ENCODE data around the gene DUSP1. TPM values are rescaled to one million over a fixed set of nuclear protein-coding genes. Genes with fewer than 3 reads are reported as not detected.

DUSP1 gene
- total and polyA plus RNA-seq, 7 donors, result 81.8 to 287 (median 141) TPM

GRCh38 chr5:172779691-172780341 is 8.8 kb upstream of the DUSP1 start:
- H3K4me3 ChIP-seq, result no peak overlapping the region
- no peaks in the 10 kb centered on the region for H3K9me3 ChIP-seq
- TF ChIP-seq CTCF (IDR thresholded peaks at IDR 0.05), result no peak
- H3K4me1 ChIP-seq, result peaks cover 26% of the 10 kb centered on the region
- ATAC-seq (no peak), DNase-seq (no peak)
- no peaks in the 10 kb centered on the region for H3K36me3 ChIP-seq (ENCODE audit: insufficient read depth in 1 of 2, low read depth in 1 of 2)
- no peak overlapping the region for H3K27ac ChIP-seq
- intact Hi-C loops (cut with DNase I), result no loop called here
- WGBS, 3 donors, result 62 to 73% (median 65%) methylated on average over 5 of the region's 5 CpGs
- H3K27me3 ChIP-seq (ENCODE audit: insufficient read depth in 3 of 3, low read length in 2 of 3), result no peaks in the 10 kb centered on the region

- H3K4me3 ChIP-seq, result no peak overlapping the region
- peak; percentile 48 to 57 (median 55) for ATAC-seq
Measured at GRCh38 chr5:172777881-172778814, 7.2 kb upstream of the DUSP1 start.

GRCh38 chr5:172776235-172776594 is 5.2 kb upstream of the DUSP1 start:
- TF ChIP-seq CTCF (IDR thresholded peaks at IDR 0.05), result no peak
- Histone ChIP-seq H3K36me3 (ENCODE audit: insufficient read depth in 1 of 2, low read depth in 1 of 2) (no peaks in the 10 kb centered on the region), H3K27me3 (ENCODE audit: insufficient read depth in 3 of 3, low read length in 2 of 3) (no peaks in the 10 kb centered on the region), H3K4me3 (no peak overlapping the region), H3K27ac (no peak overlapping the region), H3K9me3 (no peaks in the 10 kb centered on the region), H3K4me1 (peaks cover 52% of the 10 kb centered on the region)
- 88 to 96% (median 95%) methylated on average over 2 of the region's 2 CpGs for WGBS, 3 donors
- no peak for DNase-seq
- no peak for ATAC-seq
- intact Hi-C loops (cut with DNase I), result no loop called here

More at GRCh38 chr5:172777881-172778814, 7.2 kb upstream of the DUSP1 start:
- Histone ChIP-seq H3K27me3 (ENCODE audit: insufficient read depth in 3 of 3, low read length in 2 of 3) (no peaks in the 10 kb centered on the region), H3K4me1 (peaks cover 36% of the 10 kb centered on the region), H3K36me3 (ENCODE audit: insufficient read depth in 1 of 2, low read depth in 1 of 2) (no peaks in the 10 kb centered on the region), H3K9me3 (no peaks in the 10 kb centered on the region), H3K27ac (peak overlapping the region; percentile 79)
- DNase-seq, result peak; percentile 57 to 59
- 85 to 87% (median 87%) methylated on average over 13 of the region's 13 CpGs for WGBS, 3 donors
- no peak for TF ChIP-seq CTCF (IDR thresholded peaks at IDR 0.05)
- intact Hi-C loops (cut with DNase I), result no loop called here

GRCh38 chr5:172775326-172776234 is 4.6 kb upstream of the DUSP1 start:
- intact Hi-C loops (cut with DNase I), result no loop called here
- H3K36me3 ChIP-seq (ENCODE audit: insufficient read depth in 1 of 2, low read depth in 1 of 2), result no peaks in the 10 kb centered on the region
- H3K4me1 ChIP-seq, result peaks cover 52% of the 10 kb centered on the region
- TF ChIP-seq CTCF (IDR thresholded peaks at IDR 0.05), result no peak
- no peaks in the 10 kb centered on the region for H3K9me3 ChIP-seq
- DNase-seq, result peak; percentile 92 to 95
- H3K27me3 ChIP-seq (ENCODE audit: insufficient read depth in 3 of 3, low read length in 2 of 3), result no peaks in the 10 kb centered on the region
- ATAC-seq, result peak; percentile 23 to 51 (median 38)
- H3K27ac ChIP-seq, result peak overlapping the region; percentile 98
- H3K4me3 ChIP-seq, result no peak overlapping the region
- WGBS, 3 donors, result 87 to 93% (median 90%) methylated on average over 11 of the region's 11 CpGs
